HEK293 (cell line): ENCODE results near the gene TBX10.

Source experiments
- YY1 ChIP-seq: fragments of 450-650 bp; formaldehyde crosslinking; IDR thresholded peaks from 2 replicates; pipeline ENCODE4 v1.5.1; 2018; ENCODE audit warnings: missing biosample characterization, missing genetic modification characterization
- ZBTB7A ChIP-seq: fragments of 450-650 bp; formaldehyde crosslinking; IDR thresholded peaks from 2 replicates; pipeline ENCODE4 v1.5.1; 2016; ENCODE audit warnings: low read depth, missing biosample characterization, missing genetic modification characterization
- ZNF394 ChIP-seq: fragments of 450-650 bp; formaldehyde crosslinking; IDR thresholded peaks from 2 replicates; pipeline ENCODE4 v1.5.1; 2016; ENCODE audit warnings: missing biosample characterization, missing genetic modification characterization, mild to moderate bottlenecking, moderate library complexity, borderline replicate concordance

DNA sequence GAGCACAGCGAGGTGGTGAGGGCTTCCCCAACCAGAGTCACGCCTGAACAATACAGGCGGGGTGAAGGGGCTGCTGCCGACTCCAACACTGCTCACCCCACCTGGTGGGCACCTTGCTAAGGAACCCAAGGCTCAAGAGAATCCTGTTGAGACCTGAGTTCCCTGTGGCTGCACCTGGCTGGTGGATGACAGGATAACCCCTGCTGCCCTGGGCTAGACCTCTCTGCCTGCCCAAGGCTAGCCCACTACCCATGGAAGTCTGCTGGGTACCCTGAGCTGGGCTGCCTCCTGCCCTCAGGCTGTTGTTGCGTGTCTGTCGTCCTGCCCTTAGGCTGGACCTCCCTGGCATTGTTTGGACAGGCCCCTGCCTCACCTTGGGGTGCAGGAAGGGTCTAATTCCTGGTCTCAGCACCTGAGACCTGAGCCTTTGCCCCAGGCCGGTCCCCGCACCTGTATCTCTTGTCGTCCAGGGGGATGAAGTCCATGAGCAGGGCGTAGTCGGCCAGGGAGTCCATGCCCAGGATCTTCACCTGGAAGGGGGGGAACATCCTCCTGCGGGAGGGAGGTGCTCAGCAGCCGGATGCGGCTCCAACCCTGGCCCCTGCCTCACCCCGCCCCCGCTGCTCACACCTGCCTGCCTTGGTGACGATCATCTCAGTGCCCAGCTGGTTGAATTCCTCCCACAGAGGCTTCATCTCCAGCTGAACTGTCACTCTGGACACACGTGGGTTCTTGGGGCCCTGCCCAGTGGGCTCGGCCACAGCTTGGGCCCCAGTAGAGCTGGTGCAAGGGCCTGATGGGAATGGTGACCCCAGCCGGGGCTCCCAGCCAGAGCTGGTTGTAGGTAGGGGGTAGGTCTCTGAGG is 5.0 kb downstream of the TBX10 start:
- TF ChIP-seq ZBTB7A (tag by site-specific recombination): no peak
- no peak for TF ChIP-seq ZNF394 (tag by site-specific recombination)
- no peak for TF ChIP-seq YY1 (tag by site-specific recombination)
